H1 (cell line): Measurements from ENCODE around the gene ADRB2. TPM values are rescaled to one million over a fixed set of nuclear protein-coding genes. Genes with fewer than 3 reads are reported as not detected.

Experiments
- CTCF ChIA-PET: fragments of 300-600 bp; sonication (Branson Sonifier 250); formaldehyde crosslinking; loops from one replicate; lab custom pipeline; 2021; ENCODE audit not compliant: partially characterized antibody; lab: Charles Lee
- POLR2A ChIA-PET: fragments of 300-600 bp; sonication (Branson Sonifier 250); formaldehyde crosslinking; loops from one replicate; lab custom pipeline; 2021; ENCODE audit warnings: inconsistent platforms; ENCODE audit not compliant: partially characterized antibody; lab: Charles Lee
- DNase-seq, 2 experiments: peaks; one replicate each; pipeline versions ENCODE4 v3.0.0 to v3.0.0-alpha.2; 2010 to 2022; ENCODE audit warnings: low spot score in 2 of 2, low read depth in 1 of 2, mixed read lengths in 1 of 2
- FAIRE-seq: peaks from 2 replicates; lab custom pipeline; 2011; peaks lifted over from hg19 to GRCh38; lab: Jason Lieb, UNC
- H2AFZ ChIP-seq: 2 replicates; pipeline ENCODE4 v1.8.1; 2012; ENCODE audit warnings: low read length, inconsistent platforms
- H2AK5ac ChIP-seq: 2 replicates; pipeline ENCODE4 v1.6.1; 2013; ENCODE audit warnings: low read depth, low read length
- H2BK120ac ChIP-seq: replicated peaks from 2 replicates; pipeline ENCODE3; 2013; ENCODE audit warnings: low read depth, low read length, inconsistent platforms
- H2BK12ac ChIP-seq: 2 replicates; pipeline ENCODE4 v1.6.1; 2013; ENCODE audit warnings: low read depth, low read length
- H2BK15ac ChIP-seq: 2 replicates; pipeline ENCODE4 v1.6.1; 2013; ENCODE audit warnings: low read length
- H2BK20ac ChIP-seq: 2 replicates; pipeline ENCODE4 v1.6.1; 2013; ENCODE audit warnings: low read length
- H2BK5ac ChIP-seq: 2 replicates; pipeline ENCODE4 v1.6.1; 2013; ENCODE audit warnings: low read depth, low read length
- H3K14ac ChIP-seq: 2 replicates; pipeline ENCODE4 v1.6.1; 2013; ENCODE audit warnings: inconsistent platforms; ENCODE audit not compliant: insufficient read length
- H3K18ac ChIP-seq: 2 replicates; pipeline ENCODE4 v1.6.1; 2013; ENCODE audit warnings: low read length; ENCODE audit errors: extremely low read depth
- H3K23ac ChIP-seq: 2 replicates; pipeline ENCODE4 v1.6.1; 2013; ENCODE audit warnings: inconsistent platforms; ENCODE audit not compliant: insufficient read length
- H3K23me2 ChIP-seq: 2 replicates; pipeline ENCODE4 v1.6.1; 2013; ENCODE audit warnings: low read depth, low read length
- H3K27ac ChIP-seq: 2 replicates; pipeline ENCODE4 v1.6.1; 2011; ENCODE audit warnings: low read depth, low read length, inconsistent platforms
- H3K27me3 ChIP-seq, 4 experiments: replicated peaks in 1 of 4; 1 replicate in 1 of 4; 2 replicates in 3 of 4; pipeline versions ENCODE4 v1.6.1 to v1.8.1; 2011 to 2013; ENCODE audit warnings: low read length in 3 of 4, mild to moderate bottlenecking in 3 of 4, inconsistent platforms in 2 of 4, mixed read lengths in 2 of 4, moderate library complexity in 1 of 4; ENCODE audit not compliant: control insufficient read depth in 3 of 4, insufficient read depth in 3 of 4; ENCODE audit errors: extremely low read depth in 1 of 4
- H3K36me3 ChIP-seq, 4 experiments: 2 replicates each; pipeline versions ENCODE4 v1.6.1 to v1.8.1; 2011 to 2013; ENCODE audit warnings: mild to moderate bottlenecking in 4 of 4, low read length in 3 of 4, moderate library complexity in 2 of 4, control low read depth in 1 of 4, inconsistent platforms in 1 of 4; ENCODE audit not compliant: insufficient read depth in 4 of 4, control insufficient read depth in 2 of 4
- H3K4ac ChIP-seq: replicated peaks from 2 replicates; pipeline ENCODE3; 2013; ENCODE audit warnings: low read length, low read depth, mixed read lengths, inconsistent platforms; ENCODE audit not compliant: insufficient read length
- H3K4me1 ChIP-seq, 4 experiments: replicated peaks in 1 of 4; 1 replicate in 1 of 4; 2 replicates in 3 of 4; pipeline versions ENCODE4 v1.6.1 to v1.8.1; 2011 to 2013; ENCODE audit warnings: low read length in 3 of 4, inconsistent platforms in 2 of 4, mixed read lengths in 1 of 4; ENCODE audit not compliant: insufficient read depth in 4 of 4, control insufficient read depth in 3 of 4
- H3K4me2 ChIP-seq, 2 experiments: 2 replicates each; pipeline versions ENCODE4 v1.6.1 to v1.8.1; 2011 to 2013; ENCODE audit warnings: low read depth in 2 of 2, low read length in 2 of 2, control low read depth in 1 of 2, inconsistent platforms in 1 of 2, mild to moderate bottlenecking in 1 of 2; ENCODE audit not compliant: insufficient read depth in 1 of 2
- H3K4me3 ChIP-seq, 4 experiments: fragments of 200-600, 300-600 bp in 1 of 4; sonication (generic), shearing (Covaris generic), sonication (Bioruptor Twin) in 1 of 4; 2 replicates each; pipeline versions ENCODE4 v1.5.1 to v1.8.1; 2011 to 2016; ENCODE audit warnings: low read length in 4 of 4, low read depth in 3 of 4, control low read depth in 2 of 4, inconsistent platforms in 2 of 4, mild to moderate bottlenecking in 2 of 4, mixed read lengths in 1 of 4, moderate library complexity in 1 of 4; ENCODE audit not compliant: insufficient read depth in 2 of 4; ENCODE audit errors: extremely low read depth in 1 of 4
- H3K56ac ChIP-seq: replicated peaks from 2 replicates; pipeline ENCODE3; 2013; ENCODE audit warnings: low read depth, mild to moderate bottlenecking, mixed read lengths, low read length, inconsistent platforms; ENCODE audit not compliant: insufficient read length
- H3K79me1 ChIP-seq: 2 replicates; pipeline ENCODE4 v1.6.1; 2013; ENCODE audit warnings: low read depth, low read length, control low read depth
- H3K79me2 ChIP-seq, 2 experiments: 2 replicates each; pipeline versions ENCODE4 v1.6.1 to v1.8.1; 2012 to 2013; ENCODE audit warnings: low read length in 2 of 2, mild to moderate bottlenecking in 2 of 2, inconsistent platforms in 1 of 2; ENCODE audit not compliant: insufficient read depth in 2 of 2, control insufficient read depth in 1 of 2
- H3K9ac ChIP-seq, 4 experiments: replicated peaks in 1 of 4; 1 replicate in 1 of 4; 2 replicates in 3 of 4; pipeline versions ENCODE4 v1.6.1 to v1.8.1; 2011 to 2013; ENCODE audit warnings: low read depth in 3 of 4, low read length in 3 of 4, control low read depth in 2 of 4, mild to moderate bottlenecking in 2 of 4, moderate library complexity in 2 of 4, inconsistent platforms in 1 of 4; ENCODE audit errors: extremely low read depth in 1 of 4
- H3K9me3 ChIP-seq, 2 experiments: 2 replicates each; pipeline versions ENCODE4 v1.6.1 to v1.8.1; 2012 to 2013; ENCODE audit warnings: mild to moderate bottlenecking in 2 of 2, moderate library complexity in 2 of 2, control low read depth in 1 of 2, inconsistent platforms in 1 of 2, low read depth in 1 of 2, low read length in 1 of 2, mixed read lengths in 1 of 2; ENCODE audit not compliant: insufficient read depth in 2 of 2
- H4K20me1 ChIP-seq, 2 experiments: replicated peaks in 1 of 2; 2 replicates each; pipeline versions ENCODE3 to v1.8.1; 2011 to 2013; ENCODE audit warnings: inconsistent platforms in 2 of 2, low read length in 2 of 2, mild to moderate bottlenecking in 1 of 2; ENCODE audit not compliant: insufficient read depth in 2 of 2, control insufficient read depth in 1 of 2
- H4K5ac ChIP-seq: 2 replicates; pipeline ENCODE4 v1.6.1; 2013; ENCODE audit warnings: low read length, low read depth, mixed read lengths, inconsistent platforms; ENCODE audit not compliant: insufficient read length
- H4K8ac ChIP-seq: 2 replicates; pipeline ENCODE4 v1.8.0; 2013; ENCODE audit warnings: mild to moderate bottlenecking, moderate library complexity, low read length, inconsistent platforms; ENCODE audit not compliant: insufficient read depth; ENCODE audit errors: extremely low read depth
- H4K91ac ChIP-seq: replicated peaks from 2 replicates; pipeline ENCODE3; 2013; ENCODE audit warnings: low read length, mixed read lengths, inconsistent platforms; ENCODE audit not compliant: insufficient read length
- MAFK ChIP-seq: IDR thresholded peaks from 2 replicates; pipeline ENCODE4 v1.6.1; 2012; ENCODE audit warnings: low read depth, mild to moderate bottlenecking, improper control_type of control experiment, low read length
- WGBS, 2 experiments: shearing (Covaris generic) in 1 of 2; methylation state at CpG; one replicate each; pipeline versions ENCODE4 v1.1.6 to v1.1.7; 2013 to 2015; ENCODE audit warnings: low lambda C conversion rate in 2 of 2, mixed read lengths in 2 of 2, inconsistent platforms in 1 of 2, low coverage in 1 of 2, missing lambda C conversion rate in 1 of 2; ENCODE audit not compliant: insufficient replicate concordance in 2 of 2, insufficient coverage in 1 of 2, insufficient read length in 1 of 2; ENCODE audit errors: extremely low coverage in 1 of 2, missing lambda C conversion rate in 1 of 2; 5-methylcytosine and 5-hydroxymethylcytosine counted together
- polyA plus RNA-seq, 7 experiments: library from polyadenylated mRNA; depleted of rRNA in 3 of 7; stranded (reverse) in 5 of 7; unstranded in 2 of 7; fragments of >200 nt in 5 of 7; fragments of 200-250 nt in 2 of 7; gene quantifications; 1 replicate in 5 of 7; 2 replicates in 1 of 7; 4 replicates in 1 of 7; pipeline versions ENCODE4 v1.2.1 to v1.2.3, GENCODE V29; 2011 to 2013; ENCODE audit warnings: missing spikeins in 2 of 7, mixed read lengths in 2 of 7
- total RNA-seq: library from RNA; stranded (reverse); fragmentation: NEBNext Ultra II Directional; extraction: Animal tissue kit (Norgen Biotek cat#: 25700); gene quantifications from 2 replicates; pipeline ENCODE4 v1.2.1, GENCODE V29; 2021

Gene ADRB2
- total and polyA plus RNA-seq, 2 of the 8 experiments (the other 6 are each of a cell fraction or from before 2014, with no cell fraction given): 0.65 to 0.77 TPM

- no peak for FAIRE-seq
- H3K4me2 ChIP-seq: no peak overlapping the region
- H4K91ac ChIP-seq: no peak overlapping the region
- H4K8ac ChIP-seq: no peak overlapping the region; the same call in 1 of the 2 replicates
- H3K9ac ChIP-seq: no peak overlapping the region
- H3K23me2 ChIP-seq: no peaks in the 10 kb centered on the region
- H3K56ac ChIP-seq: no peak overlapping the region
- no peak overlapping the region for H3K27ac ChIP-seq
- no peaks in the 10 kb centered on the region for H3K9me3 ChIP-seq
- H3K79me1 ChIP-seq: no peaks in the 10 kb centered on the region
- no peak overlapping the region for H4K5ac ChIP-seq
- no peak overlapping the region for H2AFZ ChIP-seq
- H2BK20ac ChIP-seq: no peak overlapping the region
- H2BK5ac ChIP-seq: no peak overlapping the region
- ChIA-PET POLR2A (no interaction called here), CTCF (interaction anchor here (0.5 to 2.9 kb wide), 7 partner anchors 10 to 50 kb away, joined by 3 to 7 read pairs (median 3); partner anchors contain the start of gene ADRB2)
- no peak for DNase-seq
- H3K36me3 ChIP-seq: no peaks in the 10 kb centered on the region
- no peak overlapping the region for H3K18ac ChIP-seq
- H2BK120ac ChIP-seq: no peak overlapping the region
- H4K20me1 ChIP-seq: no peaks in the 10 kb centered on the region
- no peak overlapping the region for H3K4ac ChIP-seq
- no peaks in the 10 kb centered on the region for H3K27me3 ChIP-seq
- no peak overlapping the region for H2AK5ac ChIP-seq
- no peak overlapping the region for H3K14ac ChIP-seq
- no peak overlapping the region for H2BK15ac ChIP-seq
- H3K4me3 ChIP-seq: no peak overlapping the region
- no peak overlapping the region for H3K23ac ChIP-seq
- H2BK12ac ChIP-seq: no peak overlapping the region
- WGBS, 2 experiments: 86% methylated on average over 4 of the region's 4 CpGs; no CpG with 5 or more reads in 1 of the 2 experiments
- no peaks in the 10 kb centered on the region for H3K4me1 ChIP-seq
- H3K79me2 ChIP-seq: no peaks in the 10 kb centered on the region
- no peak for TF ChIP-seq MAFK
Measured at GRCh38 chr5:148839960-148840359, 13.5 kb downstream of the ADRB2 start.
